Tibial nerve (tissue), 3 donors: ENCODE data around the gene CRYBG1.

Source experiments
- POLR2A ChIP-seq, 2 donors: fragments of 450-650 bp; IDR thresholded peaks; one replicate each; pipeline ENCODE4 v1.6.1; 2017; ENCODE audit warnings: antibody characterized with exemption in 2 of 2, mild to moderate bottlenecking in 2 of 2, moderate library complexity in 2 of 2
- TF ChIP-seq, protein P1 (sequence below), 5 experiments: fragments of 200-600 bp in 3 of 5; fragments of 450-650 bp in 2 of 5; sonication (generic) in 3 of 5; IDR thresholded peaks; one replicate each; pipeline ENCODE4 v1.5.1; 2016 to 2019; ENCODE audit warnings: antibody characterized with exemption in 5 of 5, mild to moderate bottlenecking in 3 of 5, moderate library complexity in 2 of 5

DNA sequence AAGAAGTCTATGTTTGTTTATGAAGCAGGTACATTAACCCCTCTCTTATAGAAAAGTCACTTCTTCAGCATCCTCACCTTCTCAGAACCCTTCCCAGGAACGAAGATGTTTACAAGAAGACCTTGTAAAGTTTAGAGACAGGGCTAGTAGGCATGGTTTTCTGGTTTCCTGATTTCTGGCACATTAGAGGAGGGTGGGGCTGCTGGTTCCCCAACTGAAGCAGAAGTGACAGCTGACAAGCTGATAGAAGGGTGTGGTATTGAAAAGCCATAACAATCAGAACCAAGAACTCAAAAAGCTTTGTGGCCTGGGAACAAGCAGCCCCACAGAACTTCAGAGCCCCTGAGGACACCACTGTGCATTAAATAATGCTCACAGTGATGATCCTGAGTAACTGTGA lies 177.6 kb downstream of the CRYBG1 start:
- TF ChIP-seq, protein P1, sequence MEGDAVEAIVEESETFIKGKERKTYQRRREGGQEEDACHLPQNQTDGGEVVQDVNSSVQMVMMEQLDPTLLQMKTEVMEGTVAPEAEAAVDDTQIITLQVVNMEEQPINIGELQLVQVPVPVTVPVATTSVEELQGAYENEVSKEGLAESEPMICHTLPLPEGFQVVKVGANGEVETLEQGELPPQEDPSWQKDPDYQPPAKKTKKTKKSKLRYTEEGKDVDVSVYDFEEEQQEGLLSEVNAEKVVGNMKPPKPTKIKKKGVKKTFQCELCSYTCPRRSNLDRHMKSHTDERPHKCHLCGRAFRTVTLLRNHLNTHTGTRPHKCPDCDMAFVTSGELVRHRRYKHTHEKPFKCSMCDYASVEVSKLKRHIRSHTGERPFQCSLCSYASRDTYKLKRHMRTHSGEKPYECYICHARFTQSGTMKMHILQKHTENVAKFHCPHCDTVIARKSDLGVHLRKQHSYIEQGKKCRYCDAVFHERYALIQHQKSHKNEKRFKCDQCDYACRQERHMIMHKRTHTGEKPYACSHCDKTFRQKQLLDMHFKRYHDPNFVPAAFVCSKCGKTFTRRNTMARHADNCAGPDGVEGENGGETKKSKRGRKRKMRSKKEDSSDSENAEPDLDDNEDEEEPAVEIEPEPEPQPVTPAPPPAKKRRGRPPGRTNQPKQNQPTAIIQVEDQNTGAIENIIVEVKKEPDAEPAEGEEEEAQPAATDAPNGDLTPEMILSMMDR (IDR thresholded peaks at IDR 0.05): no peak
- no peak for TF ChIP-seq POLR2A (IDR thresholded peaks at IDR 0.05)
